Smooth muscle cell (in vitro differentiated cells): ENCODE data around the gene THBD. TPM values are rescaled to one million over a fixed set of nuclear protein-coding genes. Genes with fewer than 3 reads are reported as not detected.
A peak's percentile ranks its signal among the peaks of the same experiment; 100 is the strongest.

Source experiments
- DNase-seq: peaks from one replicate; lab custom pipeline; 2025; ENCODE audit not compliant: unreplicated experiment; lab: John Stamatoyannopoulos, UW
- H2AFZ ChIP-seq: fragments of 200-600 bp; sonication (generic); 2 replicates; pipeline ENCODE4 v1.6.0; 2016; ENCODE audit warnings: antibody characterized with exemption, low read depth, mild to moderate bottlenecking
- H3F3A ChIP-seq: fragments of 200-600 bp; sonication (generic); 2 replicates; pipeline ENCODE4 v1.6.0; 2017; ENCODE audit warnings: antibody characterized with exemption, low read depth
- H3K27ac ChIP-seq: fragments of 200-600 bp; sonication (generic); 2 replicates; pipeline ENCODE4 v1.5.1; 2016; ENCODE audit warnings: low read depth, mild to moderate bottlenecking
- H3K27me3 ChIP-seq: fragments of 200-600 bp; sonication (generic); 2 replicates; pipeline ENCODE4 v1.6.1; 2016; ENCODE audit warnings: low read depth, mild to moderate bottlenecking
- H3K36me3 ChIP-seq: fragments of 200-600 bp; sonication (generic); 2 replicates; pipeline ENCODE4 v1.5.1; 2016; ENCODE audit warnings: low read depth
- H3K4me1 ChIP-seq: fragments of 200-600 bp; sonication (generic); 2 replicates; pipeline ENCODE4 v1.5.1; 2016; ENCODE audit warnings: low read depth
- H3K4me2 ChIP-seq: fragments of 200-600 bp; sonication (generic); 2 replicates; pipeline ENCODE4 v1.6.0; 2016; ENCODE audit warnings: mild to moderate bottlenecking
- H3K4me3 ChIP-seq: fragments of 200-600 bp; sonication (generic); 2 replicates; pipeline ENCODE4 v1.5.1; 2016; ENCODE audit warnings: mild to moderate bottlenecking
- H3K79me2 ChIP-seq: fragments of 200-600 bp; sonication (generic); 2 replicates; pipeline ENCODE4 v1.6.0; 2016; ENCODE audit warnings: low read depth, mild to moderate bottlenecking
- H3K9ac ChIP-seq: fragments of 200-600 bp; sonication (generic); 2 replicates; pipeline ENCODE4 v1.6.0; 2016; ENCODE audit warnings: low read depth
- H3K9me3 ChIP-seq: fragments of 200-600 bp; sonication (generic); replicated peaks from 2 replicates; pipeline ENCODE4 v1.5.1; 2016; ENCODE audit warnings: low read depth
- H4K20me1 ChIP-seq: fragments of 200-600 bp; sonication (generic); 2 replicates; pipeline ENCODE4 v1.6.0; 2016; ENCODE audit warnings: low read depth
- WGBS: methylation state at CpG from one replicate; pipeline ENCODE4 v1.1.7; 2016; ENCODE audit warnings: low lambda C conversion rate; 5-methylcytosine and 5-hydroxymethylcytosine counted together
- polyA plus RNA-seq: library from polyadenylated mRNA; unstranded; fragments of >200 nt; fragmentation: Nextera tagmentation; extraction: Ambion mirVana; gene quantifications from 2 replicates; pipeline ENCODE4 v1.2.1, GENCODE V29; 2016
- total RNA-seq: library from RNA; depleted of rRNA; stranded (reverse); fragments of >200 nt; gene quantifications from 2 replicates; pipeline ENCODE4 v1.2.3, GENCODE V29; 2014
- TF ChIP-seq, protein P1 (sequence below): fragments of 200-600 bp; sonication (generic); IDR thresholded peaks from 2 replicates; pipeline ENCODE4 v1.5.1; 2017; ENCODE audit warnings: borderline replicate concordance, mild to moderate bottlenecking, antibody characterized with exemption; ENCODE audit not compliant: insufficient read depth, poor library complexity, severe bottlenecking

Gene THBD
- total and polyA plus RNA-seq, 2 experiments from 2014 or later, result 9.9 to 10.0 TPM

DNA sequence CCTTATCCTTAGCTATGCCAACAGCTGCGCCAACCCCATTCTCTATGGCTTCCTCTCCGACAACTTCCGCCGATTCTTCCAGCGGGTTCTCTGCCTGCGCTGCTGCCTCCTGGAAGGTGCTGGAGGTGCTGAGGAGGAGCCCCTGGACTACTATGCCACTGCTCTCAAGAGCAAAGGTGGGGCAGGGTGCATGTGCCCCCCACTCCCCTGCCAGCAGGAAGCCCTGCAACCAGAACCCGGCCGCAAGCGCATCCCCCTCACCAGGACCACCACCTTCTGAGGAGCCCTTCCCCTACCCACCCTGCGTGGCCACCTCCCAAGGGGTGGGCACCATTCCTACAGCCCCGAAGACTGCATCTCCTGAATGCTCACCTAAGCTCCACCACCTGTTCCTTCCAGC is 13.1 kb downstream of the THBD start:
- H3K9ac ChIP-seq, result no peak overlapping the region
- H2AFZ ChIP-seq, result no peak overlapping the region
- no peaks in the 10 kb centered on the region for H3K4me1 ChIP-seq
- DNase-seq, result no peak
- WGBS, result 96% methylated on average over 11 of the region's 11 CpGs
- H3K27me3 ChIP-seq, result peaks cover 62% of the 10 kb centered on the region
- H3K79me2 ChIP-seq, result no peaks in the 10 kb centered on the region
- TF ChIP-seq, protein P1, sequence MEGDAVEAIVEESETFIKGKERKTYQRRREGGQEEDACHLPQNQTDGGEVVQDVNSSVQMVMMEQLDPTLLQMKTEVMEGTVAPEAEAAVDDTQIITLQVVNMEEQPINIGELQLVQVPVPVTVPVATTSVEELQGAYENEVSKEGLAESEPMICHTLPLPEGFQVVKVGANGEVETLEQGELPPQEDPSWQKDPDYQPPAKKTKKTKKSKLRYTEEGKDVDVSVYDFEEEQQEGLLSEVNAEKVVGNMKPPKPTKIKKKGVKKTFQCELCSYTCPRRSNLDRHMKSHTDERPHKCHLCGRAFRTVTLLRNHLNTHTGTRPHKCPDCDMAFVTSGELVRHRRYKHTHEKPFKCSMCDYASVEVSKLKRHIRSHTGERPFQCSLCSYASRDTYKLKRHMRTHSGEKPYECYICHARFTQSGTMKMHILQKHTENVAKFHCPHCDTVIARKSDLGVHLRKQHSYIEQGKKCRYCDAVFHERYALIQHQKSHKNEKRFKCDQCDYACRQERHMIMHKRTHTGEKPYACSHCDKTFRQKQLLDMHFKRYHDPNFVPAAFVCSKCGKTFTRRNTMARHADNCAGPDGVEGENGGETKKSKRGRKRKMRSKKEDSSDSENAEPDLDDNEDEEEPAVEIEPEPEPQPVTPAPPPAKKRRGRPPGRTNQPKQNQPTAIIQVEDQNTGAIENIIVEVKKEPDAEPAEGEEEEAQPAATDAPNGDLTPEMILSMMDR, result no peak
- H3K27ac ChIP-seq, result no peak overlapping the region
- H3F3A ChIP-seq, result no peaks in the 10 kb centered on the region
- H3K4me2 ChIP-seq, result no peak overlapping the region
- H4K20me1 ChIP-seq, result no peaks in the 10 kb centered on the region
- no peaks in the 10 kb centered on the region for H3K9me3 ChIP-seq
- no peaks in the 10 kb centered on the region for H3K36me3 ChIP-seq
- no peak overlapping the region for H3K4me3 ChIP-seq

DNA sequence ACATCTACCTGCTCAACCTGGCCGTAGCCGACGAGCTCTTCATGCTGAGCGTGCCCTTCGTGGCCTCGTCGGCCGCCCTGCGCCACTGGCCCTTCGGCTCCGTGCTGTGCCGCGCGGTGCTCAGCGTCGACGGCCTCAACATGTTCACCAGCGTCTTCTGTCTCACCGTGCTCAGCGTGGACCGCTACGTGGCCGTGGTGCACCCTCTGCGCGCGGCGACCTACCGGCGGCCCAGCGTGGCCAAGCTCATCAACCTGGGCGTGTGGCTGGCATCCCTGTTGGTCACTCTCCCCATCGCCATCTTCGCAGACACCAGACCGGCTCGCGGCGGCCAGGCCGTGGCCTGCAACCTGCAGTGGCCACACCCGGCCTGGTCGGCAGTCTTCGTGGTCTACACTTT is 13.7 kb downstream of the THBD start:
- H3K36me3 ChIP-seq, result no peaks in the 10 kb centered on the region
- H2AFZ ChIP-seq, result no peak overlapping the region
- H3K9ac ChIP-seq, result no peak overlapping the region
- no peaks in the 10 kb centered on the region for H3F3A ChIP-seq
- 91% methylated on average over 30 of the region's 41 CpGs for WGBS
- H3K27me3 ChIP-seq, result peaks cover 56% of the 10 kb centered on the region
- H4K20me1 ChIP-seq, result no peaks in the 10 kb centered on the region
- no peaks in the 10 kb centered on the region for H3K4me1 ChIP-seq
- H3K9me3 ChIP-seq, result no peaks in the 10 kb centered on the region
- no peaks in the 10 kb centered on the region for H3K79me2 ChIP-seq
- H3K27ac ChIP-seq, result no peak overlapping the region
- no peak overlapping the region for H3K4me2 ChIP-seq
- no peak for DNase-seq
- H3K4me3 ChIP-seq, result no peak overlapping the region
- TF ChIP-seq, protein P1, result no peak

DNA sequence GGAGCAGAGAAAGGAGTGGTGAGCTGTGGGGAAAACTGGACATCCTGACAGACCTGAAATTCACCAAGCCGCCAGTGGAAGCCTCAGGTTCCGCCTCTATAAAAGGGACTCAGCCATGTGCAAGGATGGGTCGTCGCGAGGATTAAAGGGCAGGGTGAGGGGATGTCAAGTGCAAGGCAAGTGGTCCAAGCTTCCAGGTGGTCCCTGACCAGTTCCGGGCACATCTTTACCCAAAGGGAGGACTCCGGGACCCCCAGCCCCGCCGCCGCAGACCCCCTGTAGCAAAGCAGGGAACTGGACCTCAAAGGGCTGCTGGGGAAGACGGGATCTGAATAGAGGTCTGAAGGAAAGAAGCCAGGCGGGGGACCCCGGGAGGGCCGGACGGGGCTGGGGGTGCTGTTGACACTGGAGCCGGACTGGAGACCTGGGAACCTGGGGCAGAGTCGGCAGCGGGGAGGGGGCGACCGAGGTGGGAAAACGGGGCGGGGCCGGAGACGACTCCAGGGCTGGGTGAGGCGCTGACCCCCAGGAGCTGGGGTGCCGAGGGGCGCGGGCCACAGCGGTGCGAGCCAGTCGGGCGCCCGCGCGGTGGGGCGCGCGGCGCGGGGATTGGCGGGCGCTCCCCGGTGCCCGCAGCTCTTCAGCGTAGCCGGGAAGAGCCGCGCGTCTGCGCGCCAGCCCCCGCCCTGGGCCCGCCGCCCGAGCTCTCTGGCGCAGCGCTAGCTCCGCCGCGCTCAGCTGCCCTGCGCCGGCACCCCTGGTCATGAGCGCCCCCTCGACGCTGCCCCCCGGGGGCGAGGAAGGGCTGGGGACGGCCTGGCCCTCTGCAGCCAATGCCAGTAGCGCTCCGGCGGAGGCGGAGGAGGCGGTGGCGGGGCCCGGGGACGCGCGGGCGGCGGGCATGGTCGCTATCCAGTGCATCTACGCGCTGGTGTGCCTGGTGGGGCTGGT is 14.5 kb downstream of the THBD start, which contains the start of gene SSTR4:
SSTR4 (plus strand) TSS at position 592 of the 951 bp plus-strand sequence; CDS start at position 764, 172 bp downstream.
- H3K4me2 ChIP-seq, result peak within 1 kb of the TSS; percentile 83
- no peaks in the 10 kb centered on the region for H3K79me2 ChIP-seq
- H3K36me3 ChIP-seq, result no peaks in the 10 kb centered on the region
- 41% methylated on average over 33 of the region's 83 CpGs for WGBS
- H3F3A ChIP-seq, result no peaks in the 10 kb centered on the region
- no peaks in the 10 kb centered on the region for H3K4me1 ChIP-seq
- no peaks in the 10 kb centered on the region for H4K20me1 ChIP-seq
- no peak within 1 kb of the TSS for H2AFZ ChIP-seq
- H3K9me3 ChIP-seq, result no peaks in the 10 kb centered on the region
- no peak within 1 kb of the TSS for H3K9ac ChIP-seq
- peaks cover 50% of the 10 kb centered on the region for H3K27me3 ChIP-seq
- H3K27ac ChIP-seq, result no peak within 1 kb of the TSS
- TF ChIP-seq, protein P1, result no peak
- DNase-seq, result no peak
- peak within 1 kb of the TSS; percentile 32 for H3K4me3 ChIP-seq
